Measurements from ENCODE around the gene DMWD.
A peak's percentile ranks its signal among the peaks of the same experiment; 100 is the strongest.

Gene DMWD

GRCh38 chr19:45768984-45769782 is 23.5 kb downstream of the DMWD start, which contains the start of gene SIX5:
Gene SIX5 (minus strand): TSS chr19:45769252. CDS start chr19:45768844, 408 bp downstream.
- H3K9ac ChIP-seq (ENCODE audit: low read depth, low read length): peak within 1 kb of the TSS; percentile 96
- H3K9me3 ChIP-seq (ENCODE audit: control insufficient read depth, insufficient read depth, low read length): no peaks in the 10 kb centered on the region
- H3K4me1 ChIP-seq (ENCODE audit: control insufficient read depth, insufficient read depth, low read length): peaks cover 31% of the 10 kb centered on the region
- no peaks in the 10 kb centered on the region for H3K36me3 ChIP-seq (ENCODE audit: control insufficient read depth, insufficient read depth, low read length)
- peak within 1 kb of the TSS; percentile 91 for H3K4me3 ChIP-seq (ENCODE audit: low read depth, low read length)
- no peaks in the 10 kb centered on the region for H3K27me3 ChIP-seq (ENCODE audit: control insufficient read depth, insufficient read depth, low read length)
- peak within 1 kb of the TSS; percentile 99 for H3K27ac ChIP-seq (ENCODE audit: low read depth, low read length)

GRCh38 chr19:45768655-45768983 is 24.0 kb downstream of the DMWD start:
- Histone ChIP-seq H3K9ac (ENCODE audit: low read depth, low read length) (peak overlapping the region; percentile 96), H3K27me3 (ENCODE audit: control insufficient read depth, insufficient read depth, low read length) (no peaks in the 10 kb centered on the region), H3K9me3 (ENCODE audit: control insufficient read depth, insufficient read depth, low read length) (no peaks in the 10 kb centered on the region), H3K36me3 (ENCODE audit: control insufficient read depth, insufficient read depth, low read length) (no peaks in the 10 kb centered on the region), H3K4me1 (ENCODE audit: control insufficient read depth, insufficient read depth, low read length) (peaks cover 36% of the 10 kb centered on the region), H3K4me3 (ENCODE audit: low read depth, low read length) (peak overlapping the region; percentile 91), H3K27ac (ENCODE audit: low read depth, low read length) (peak overlapping the region; percentile 99)

- H3K36me3 ChIP-seq (ENCODE audit: control insufficient read depth, insufficient read depth, low read length): no peaks in the 10 kb centered on the region
- H3K9me3 ChIP-seq (ENCODE audit: control insufficient read depth, insufficient read depth, low read length): no peaks in the 10 kb centered on the region
- H3K9ac ChIP-seq (ENCODE audit: low read depth, low read length): peak overlapping the region; percentile 75
- H3K27ac ChIP-seq (ENCODE audit: low read depth, low read length): peak overlapping the region; percentile 99
- peak overlapping the region; percentile 91 for H3K4me3 ChIP-seq (ENCODE audit: low read depth, low read length)
- peaks cover 37% of the 10 kb centered on the region for H3K4me1 ChIP-seq (ENCODE audit: control insufficient read depth, insufficient read depth, low read length)
- H3K27me3 ChIP-seq (ENCODE audit: control insufficient read depth, insufficient read depth, low read length): no peaks in the 10 kb centered on the region
These were observed 24.6 kb downstream of the DMWD start for GRCh38 chr19:45767881-45768654.

GRCh38 chr19:45767410-45767880 is 25.2 kb downstream of the DMWD start:
- H3K36me3 ChIP-seq (ENCODE audit: control insufficient read depth, insufficient read depth, low read length): no peaks in the 10 kb centered on the region
- no peaks in the 10 kb centered on the region for H3K27me3 ChIP-seq (ENCODE audit: control insufficient read depth, insufficient read depth, low read length)
- H3K4me3 ChIP-seq (ENCODE audit: low read depth, low read length): peak overlapping the region; percentile 91
- H3K27ac ChIP-seq (ENCODE audit: low read depth, low read length): peak overlapping the region; percentile 99
- peak overlapping the region; percentile 75; the same call in 1 of the 2 replicates for H3K9ac ChIP-seq (ENCODE audit: low read depth, low read length)
- H3K4me1 ChIP-seq (ENCODE audit: control insufficient read depth, insufficient read depth, low read length): peaks cover 37% of the 10 kb centered on the region
- no peaks in the 10 kb centered on the region for H3K9me3 ChIP-seq (ENCODE audit: control insufficient read depth, insufficient read depth, low read length)

GRCh38 chr19:45766869-45767346 is 25.7 kb downstream of the DMWD start:
- Histone ChIP-seq H3K4me1 (ENCODE audit: control insufficient read depth, insufficient read depth, low read length) (peaks cover 35% of the 10 kb centered on the region), H3K9me3 (ENCODE audit: control insufficient read depth, insufficient read depth, low read length) (no peaks in the 10 kb centered on the region), H3K27ac (ENCODE audit: low read depth, low read length) (peak overlapping the region; percentile 99), H3K9ac (ENCODE audit: low read depth, low read length) (no peak overlapping the region), H3K36me3 (ENCODE audit: control insufficient read depth, insufficient read depth, low read length) (no peaks in the 10 kb centered on the region), H3K4me3 (ENCODE audit: low read depth, low read length) (peak overlapping the region; percentile 91), H3K27me3 (ENCODE audit: control insufficient read depth, insufficient read depth, low read length) (no peaks in the 10 kb centered on the region)

- Histone ChIP-seq H3K27ac (ENCODE audit: low read depth, low read length) (no peak overlapping the region), H3K9me3 (ENCODE audit: control insufficient read depth, insufficient read depth, low read length) (no peaks in the 10 kb centered on the region), H3K9ac (ENCODE audit: low read depth, low read length) (no peak overlapping the region), H3K4me3 (ENCODE audit: low read depth, low read length) (peak overlapping the region; percentile 91; the same call in 1 of the 2 replicates), H3K27me3 (ENCODE audit: control insufficient read depth, insufficient read depth, low read length) (no peaks in the 10 kb centered on the region), H3K36me3 (ENCODE audit: control insufficient read depth, insufficient read depth, low read length) (no peaks in the 10 kb centered on the region), H3K4me1 (ENCODE audit: control insufficient read depth, insufficient read depth, low read length) (peaks cover 31% of the 10 kb centered on the region)
These were observed 26.3 kb downstream of the DMWD start for GRCh38 chr19:45766296-45766868.

- Histone ChIP-seq H3K27me3 (ENCODE audit: control insufficient read depth, insufficient read depth, low read length) (no peaks in the 10 kb centered on the region), H3K4me1 (ENCODE audit: control insufficient read depth, insufficient read depth, low read length) (peaks cover 28% of the 10 kb centered on the region), H3K4me3 (ENCODE audit: low read depth, low read length) (no peak overlapping the region), H3K27ac (ENCODE audit: low read depth, low read length) (no peak overlapping the region), H3K9me3 (ENCODE audit: control insufficient read depth, insufficient read depth, low read length) (no peaks in the 10 kb centered on the region), H3K36me3 (ENCODE audit: control insufficient read depth, insufficient read depth, low read length) (no peaks in the 10 kb centered on the region), H3K9ac (ENCODE audit: low read depth, low read length) (no peak overlapping the region)
These were observed 26.8 kb downstream of the DMWD start for GRCh38 chr19:45765702-45766295.

- Histone ChIP-seq H3K27me3 (ENCODE audit: control insufficient read depth, insufficient read depth, low read length) (no peaks in the 10 kb centered on the region), H3K27ac (ENCODE audit: low read depth, low read length) (peak overlapping the region; percentile 42), H3K9me3 (ENCODE audit: control insufficient read depth, insufficient read depth, low read length) (no peaks in the 10 kb centered on the region), H3K36me3 (ENCODE audit: control insufficient read depth, insufficient read depth, low read length) (no peaks in the 10 kb centered on the region), H3K4me1 (ENCODE audit: control insufficient read depth, insufficient read depth, low read length) (peaks cover 28% of the 10 kb centered on the region), H3K4me3 (ENCODE audit: low read depth, low read length) (no peak overlapping the region), H3K9ac (ENCODE audit: low read depth, low read length) (no peak overlapping the region)
These were observed 27.5 kb downstream of the DMWD start for GRCh38 chr19:45764945-45765701.

GRCh38 chr19:45764475-45764874 is 28.2 kb downstream of the DMWD start:
- Histone ChIP-seq H3K27ac (ENCODE audit: low read depth, low read length) (peak overlapping the region; percentile 42), H3K9ac (ENCODE audit: low read depth, low read length) (no peak overlapping the region), H3K36me3 (ENCODE audit: control insufficient read depth, insufficient read depth, low read length) (no peaks in the 10 kb centered on the region), H3K4me1 (ENCODE audit: control insufficient read depth, insufficient read depth, low read length) (peaks cover 28% of the 10 kb centered on the region), H3K27me3 (ENCODE audit: control insufficient read depth, insufficient read depth, low read length) (no peaks in the 10 kb centered on the region), H3K9me3 (ENCODE audit: control insufficient read depth, insufficient read depth, low read length) (no peaks in the 10 kb centered on the region), H3K4me3 (ENCODE audit: low read depth, low read length) (no peak overlapping the region)

- Histone ChIP-seq H3K9ac (ENCODE audit: low read depth, low read length) (no peak overlapping the region), H3K36me3 (ENCODE audit: control insufficient read depth, insufficient read depth, low read length) (no peaks in the 10 kb centered on the region), H3K27ac (ENCODE audit: low read depth, low read length) (peak overlapping the region; percentile 42), H3K27me3 (ENCODE audit: control insufficient read depth, insufficient read depth, low read length) (no peaks in the 10 kb centered on the region), H3K4me1 (ENCODE audit: control insufficient read depth, insufficient read depth, low read length) (peaks cover 28% of the 10 kb centered on the region), H3K9me3 (ENCODE audit: control insufficient read depth, insufficient read depth, low read length) (no peaks in the 10 kb centered on the region), H3K4me3 (ENCODE audit: low read depth, low read length) (no peak overlapping the region)
These were observed 28.9 kb downstream of the DMWD start for GRCh38 chr19:45763691-45764294.

All from HUES48 (cell line).